PC-9 (cell line): Measurements from ENCODE around the gene RBFOX2. TPM values are rescaled to one million over a fixed set of nuclear protein-coding genes. Genes with fewer than 3 reads are reported as not detected.

Experiments used
- BruUV-seq: library from RNA; stranded (reverse); fragments of 400-500 nt; replicated peaks from 2 replicates; lab custom pipeline; 2021; lab: Mats Ljungman, UMichigan
- CTCF ChIA-PET: fragments of 300-600 bp; sonication (Branson Sonifier 250); formaldehyde crosslinking; loops from one replicate; lab custom pipeline; 2022; ENCODE audit warnings: antibody characterized with exemption; lab: Charles Lee
- POLR2A ChIA-PET: fragments of 300-600 bp; sonication (Branson Sonifier 250); formaldehyde crosslinking; loops from one replicate; lab custom pipeline; 2022; ENCODE audit warnings: antibody characterized with exemption; ENCODE audit not compliant: unreplicated experiment; lab: Charles Lee
- DNase-seq, 2 experiments: peaks; one replicate each; pipeline versions ENCODE4 v3.0.0 to v3.0.0-alpha.2; 2015 to 2022; ENCODE audit warnings: mixed read lengths in 1 of 2
- H2AFZ ChIP-seq: fragments of 200-600 bp; sonication (generic); 2 replicates; pipeline ENCODE4 v1.8.1; 2017; ENCODE audit warnings: antibody characterized with exemption
- H3F3A ChIP-seq: fragments of 200-600 bp; sonication (generic); 2 replicates; pipeline ENCODE4 v1.8.1; 2017; ENCODE audit warnings: antibody characterized with exemption, mild to moderate bottlenecking, low read depth; ENCODE audit not compliant: insufficient read depth
- H3K27ac ChIP-seq: fragments of 200-600 bp; sonication (generic); 2 replicates; pipeline ENCODE4 v1.6.1; 2016; ENCODE audit warnings: mixed run types
- H3K27me3 ChIP-seq: fragments of 200-600 bp; sonication (generic); 2 replicates; pipeline ENCODE4 v1.6.1; 2016; ENCODE audit warnings: low read depth, mixed run types; ENCODE audit not compliant: insufficient read depth
- H3K36me3 ChIP-seq: fragments of 200-600 bp; sonication (generic); 2 replicates; pipeline ENCODE4 v1.6.1; 2016; ENCODE audit warnings: low read depth, mixed run types
- H3K4me1 ChIP-seq: fragments of 200-600 bp; sonication (generic); replicated peaks from 2 replicates; pipeline ENCODE4 v1.6.1; 2016; ENCODE audit warnings: mixed run types; ENCODE audit not compliant: insufficient read depth
- H3K4me2 ChIP-seq: fragments of 200-600 bp; sonication (generic); 2 replicates; pipeline ENCODE4 v1.6.1; 2017; ENCODE audit warnings: mixed run types
- H3K4me3 ChIP-seq: fragments of 200-600 bp; sonication (generic); 2 replicates; pipeline ENCODE4 v1.6.1; 2016; ENCODE audit warnings: mixed run types
- H3K79me2 ChIP-seq: fragments of 200-600 bp; sonication (generic); 2 replicates; pipeline ENCODE4 v1.6.1; 2017; ENCODE audit warnings: low read depth, mixed run types
- H3K9me2 ChIP-seq: fragments of 200-600 bp; sonication (generic); 2 replicates; pipeline ENCODE4 v1.8.1; 2017; ENCODE audit warnings: mild to moderate bottlenecking; ENCODE audit not compliant: insufficient read depth
- H3K9me3 ChIP-seq: fragments of 200-600 bp; sonication (generic); 2 replicates; pipeline ENCODE4 v1.8.1; 2016; ENCODE audit warnings: low read depth; ENCODE audit not compliant: insufficient read depth
- H4K20me1 ChIP-seq: fragments of 200-600 bp; sonication (generic); 2 replicates; pipeline ENCODE4 v1.8.1; 2017; ENCODE audit not compliant: insufficient read depth
- EZH2 ChIP-seq: fragments of 200-600 bp; sonication (generic); IDR thresholded peaks from 2 replicates; pipeline ENCODE4 v1.8.0; 2017; ENCODE audit warnings: antibody characterized with exemption, low read depth
- intact Hi-C: fragments of 100-400 bp; cut with micrococcal nuclease; formaldehyde crosslinking; loops from one replicate; pipeline ENCODE4 v1.10.0; 2022; ENCODE audit not compliant: unreplicated experiment
- total RNA-seq: library from RNA; stranded (reverse); gene quantifications from 2 replicates; pipeline ENCODE4 v1.2.3, GENCODE V29; 2021
- TF ChIP-seq, protein P1 (sequence below): fragments of 200-600 bp; sonication (generic); conservative IDR thresholded peaks from 2 replicates; pipeline ENCODE4 v1.6.1; 2017; ENCODE audit warnings: mixed run types, antibody characterized with exemption, mild to moderate bottlenecking, moderate library complexity

The RBFOX2 gene
- total RNA-seq, 1 experiment from 2014 or later = 109 TPM

DNA sequence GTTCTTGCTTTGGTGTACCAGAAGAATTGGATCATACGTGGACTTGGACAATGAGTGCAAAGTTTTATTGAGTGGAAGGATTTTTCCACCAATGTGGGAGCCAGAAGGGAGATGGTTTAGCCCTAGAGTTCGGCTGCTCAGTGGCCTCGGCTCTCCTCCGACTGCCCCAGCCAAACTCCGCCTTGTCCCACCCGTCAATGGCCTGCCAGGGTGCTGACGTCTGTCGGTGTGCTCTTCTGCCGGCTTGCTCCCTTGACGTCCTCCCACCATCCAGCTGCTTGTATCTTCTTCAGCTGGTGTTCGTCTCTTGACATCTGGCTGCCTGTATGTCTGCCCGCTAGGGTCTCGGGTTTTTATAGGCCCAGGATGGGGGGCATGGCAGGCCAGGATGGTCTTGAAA, 156.2 kb downstream of the RBFOX2 start:
- H4K20me1 ChIP-seq = 0 out of 2 replicates have a peak, but pooled peaks cover 5% of the 10 kb centered on the region
- intact Hi-C loops = no loop called here
- no peak overlapping the region for H3K4me2 ChIP-seq
- H3K36me3 ChIP-seq = 0 out of 2 replicates have a peak, but pooled peaks cover 15% of the 10 kb centered on the region
- no peaks in the 10 kb centered on the region for H3K9me3 ChIP-seq
- ChIA-PET CTCF (no interaction called here), POLR2A (no interaction called here)
- no TSS peak for BruUV-seq
- H3K4me1 ChIP-seq = no peaks in the 10 kb centered on the region; the same call in 1 of the 2 replicates
- H3K27ac ChIP-seq = no peak overlapping the region
- no peaks in the 10 kb centered on the region for H3K27me3 ChIP-seq
- no peak overlapping the region for H2AFZ ChIP-seq
- peaks cover 4% of the 10 kb centered on the region; the same call in 1 of the 2 replicates for H3F3A ChIP-seq
- no peak overlapping the region for H3K4me3 ChIP-seq
- H3K79me2 ChIP-seq = peaks cover 94% of the 10 kb centered on the region
- TF ChIP-seq, protein P1, sequence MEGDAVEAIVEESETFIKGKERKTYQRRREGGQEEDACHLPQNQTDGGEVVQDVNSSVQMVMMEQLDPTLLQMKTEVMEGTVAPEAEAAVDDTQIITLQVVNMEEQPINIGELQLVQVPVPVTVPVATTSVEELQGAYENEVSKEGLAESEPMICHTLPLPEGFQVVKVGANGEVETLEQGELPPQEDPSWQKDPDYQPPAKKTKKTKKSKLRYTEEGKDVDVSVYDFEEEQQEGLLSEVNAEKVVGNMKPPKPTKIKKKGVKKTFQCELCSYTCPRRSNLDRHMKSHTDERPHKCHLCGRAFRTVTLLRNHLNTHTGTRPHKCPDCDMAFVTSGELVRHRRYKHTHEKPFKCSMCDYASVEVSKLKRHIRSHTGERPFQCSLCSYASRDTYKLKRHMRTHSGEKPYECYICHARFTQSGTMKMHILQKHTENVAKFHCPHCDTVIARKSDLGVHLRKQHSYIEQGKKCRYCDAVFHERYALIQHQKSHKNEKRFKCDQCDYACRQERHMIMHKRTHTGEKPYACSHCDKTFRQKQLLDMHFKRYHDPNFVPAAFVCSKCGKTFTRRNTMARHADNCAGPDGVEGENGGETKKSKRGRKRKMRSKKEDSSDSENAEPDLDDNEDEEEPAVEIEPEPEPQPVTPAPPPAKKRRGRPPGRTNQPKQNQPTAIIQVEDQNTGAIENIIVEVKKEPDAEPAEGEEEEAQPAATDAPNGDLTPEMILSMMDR = no peak
- no peak for TF ChIP-seq EZH2
- no peak for DNase-seq
- no peaks in the 10 kb centered on the region for H3K9me2 ChIP-seq

DNA sequence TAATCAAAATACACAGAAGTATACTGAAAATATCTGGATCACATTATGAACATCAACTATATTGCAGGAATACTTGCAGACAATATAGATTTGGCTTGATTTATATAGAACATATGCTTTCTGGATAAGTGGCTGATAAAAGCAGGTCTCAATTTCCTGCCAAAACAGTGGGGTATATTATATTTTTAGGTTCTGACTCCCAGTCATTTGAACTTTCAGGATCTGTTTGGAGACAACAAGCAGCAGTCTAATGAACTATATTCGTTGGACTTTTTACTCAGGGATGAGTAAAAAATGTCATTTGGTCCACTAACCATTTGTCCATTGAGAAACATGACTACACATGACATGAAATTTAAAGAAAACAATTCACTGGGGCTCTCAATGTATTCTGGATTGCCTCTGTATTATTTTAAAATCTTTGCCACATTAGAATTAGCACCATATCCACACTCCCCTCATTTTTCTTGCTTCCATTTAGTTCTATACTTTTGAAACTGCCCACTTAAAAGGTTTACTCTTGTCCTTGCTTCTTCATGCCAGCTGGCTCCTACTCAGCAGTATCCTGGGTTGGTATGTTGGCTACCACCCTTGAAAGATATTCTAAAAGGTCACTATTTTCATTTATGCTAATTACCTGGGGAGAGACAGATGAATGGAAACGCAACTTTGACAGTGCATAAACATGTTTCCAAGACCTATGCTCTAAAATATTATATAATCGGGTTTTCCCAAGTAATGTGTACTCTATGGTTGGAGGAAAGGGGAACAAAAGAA, 157.9 kb downstream of the RBFOX2 start:
- Histone ChIP-seq H3K36me3 (0 out of 2 replicates have a peak, but pooled peaks cover 5% of the 10 kb centered on the region), H3K9me2 (no peaks in the 10 kb centered on the region), H3K9me3 (no peaks in the 10 kb centered on the region), H2AFZ (no peak overlapping the region), H3K27me3 (no peaks in the 10 kb centered on the region), H4K20me1 (0 out of 2 replicates have a peak, but pooled peaks cover 5% of the 10 kb centered on the region), H3K4me1 (no peaks in the 10 kb centered on the region; the same call in 1 of the 2 replicates), H3F3A (peaks cover 17% of the 10 kb centered on the region), H3K4me2 (no peak overlapping the region), H3K4me3 (no peak overlapping the region), H3K79me2 (peaks cover 93% of the 10 kb centered on the region), H3K27ac (no peak overlapping the region)
- ChIA-PET POLR2A (no interaction called here), CTCF (no interaction called here)
- BruUV-seq = no TSS peak
- TF ChIP-seq, protein P1 = no peak
- no peak for TF ChIP-seq EZH2
- DNase-seq = no peak
- intact Hi-C loops = no loop called here

DNA sequence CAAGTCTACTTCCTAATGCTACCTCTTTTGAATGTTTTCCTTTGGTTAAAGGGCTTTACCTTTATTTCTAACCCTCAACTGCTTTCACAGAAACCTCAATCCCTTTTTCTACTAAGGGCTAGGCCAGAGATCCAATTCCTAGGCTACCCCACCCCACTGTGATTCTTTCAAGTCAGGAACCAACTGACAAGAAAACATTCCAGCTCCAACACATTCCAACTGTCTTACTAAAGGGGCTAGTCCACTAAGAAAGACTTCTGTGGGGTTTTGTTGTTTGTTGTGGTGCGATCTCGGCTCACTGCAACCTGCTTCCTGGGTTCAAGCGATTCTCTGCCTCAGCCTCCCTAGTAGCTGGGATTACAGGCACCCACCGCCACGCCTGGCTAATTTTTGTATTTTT, 159.7 kb downstream of the RBFOX2 start:
- intact Hi-C loops = no loop called here
- no peak overlapping the region for H2AFZ ChIP-seq
- no peak overlapping the region for H3K4me2 ChIP-seq
- no peaks in the 10 kb centered on the region for H3K9me3 ChIP-seq
- H3K9me2 ChIP-seq = no peaks in the 10 kb centered on the region
- H3K4me1 ChIP-seq = peaks cover 5% of the 10 kb centered on the region; the same call in 1 of the 2 replicates
- DNase-seq = no peak
- H3K4me3 ChIP-seq = no peak overlapping the region
- CTCF ChIA-PET = no interaction called here
- H3K79me2 ChIP-seq = peaks cover 96% of the 10 kb centered on the region
- BruUV-seq = no TSS peak
- TF ChIP-seq, protein P1 = no peak
- no peak for TF ChIP-seq EZH2
- POLR2A ChIA-PET = interaction anchor here (0.6 kb wide), 1 partner anchor 229 kb away, joined by 15 read pairs; no protein-coding TSS in a partner anchor
- H3K36me3 ChIP-seq = no peaks in the 10 kb centered on the region
- H4K20me1 ChIP-seq = peaks cover 13% of the 10 kb centered on the region; the same call in 1 of the 2 replicates
- H3K27me3 ChIP-seq = no peaks in the 10 kb centered on the region
- peak overlapping the region; percentile 17; the same call in 1 of the 2 replicates for H3K27ac ChIP-seq
- H3F3A ChIP-seq = peaks cover 17% of the 10 kb centered on the region
